SU-DHL-6 (cell line): ENCODE measurements around the gene LRRC19.

Experiments
- EZH2phosphoT487 ChIP-seq: fragments of 200-600 bp; sonication (generic), shearing (Covaris generic); conservative IDR thresholded peaks from 2 replicates; pipeline ENCODE4 v1.6.1; 2018; ENCODE audit warnings: mild to moderate bottlenecking, antibody characterized with exemption, low read length, moderate library complexity, mixed read lengths
- TF ChIP-seq, protein P1 (sequence below): fragments of 200-600 bp; sonication (generic); IDR thresholded peaks from one replicate; pipeline ENCODE4 v1.5.1; 2017; ENCODE audit warnings: antibody characterized with exemption, mild to moderate bottlenecking, low read length, moderate library complexity; ENCODE audit not compliant: insufficient read depth, poor library complexity, severe bottlenecking

DNA sequence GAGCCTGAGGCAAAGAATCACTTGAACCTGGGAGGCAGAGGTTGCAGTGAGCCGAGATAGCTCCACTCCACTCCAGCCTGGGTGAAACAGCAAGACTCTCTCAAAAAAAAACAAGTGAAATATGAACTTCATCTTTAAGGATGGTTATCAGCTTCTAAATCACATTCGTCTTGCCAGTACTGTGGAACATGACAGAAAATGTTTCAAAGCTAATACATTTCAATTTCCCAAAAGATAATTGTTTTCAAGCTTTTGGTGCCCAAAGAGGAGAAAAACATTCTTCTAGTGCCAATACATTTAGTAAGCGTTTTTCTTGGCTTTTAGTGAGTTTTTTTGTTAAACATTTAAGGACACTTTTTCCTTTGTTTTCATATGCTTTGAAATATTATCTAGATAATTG lies 53.7 kb downstream of the LRRC19 start:
- TF ChIP-seq, protein P1, sequence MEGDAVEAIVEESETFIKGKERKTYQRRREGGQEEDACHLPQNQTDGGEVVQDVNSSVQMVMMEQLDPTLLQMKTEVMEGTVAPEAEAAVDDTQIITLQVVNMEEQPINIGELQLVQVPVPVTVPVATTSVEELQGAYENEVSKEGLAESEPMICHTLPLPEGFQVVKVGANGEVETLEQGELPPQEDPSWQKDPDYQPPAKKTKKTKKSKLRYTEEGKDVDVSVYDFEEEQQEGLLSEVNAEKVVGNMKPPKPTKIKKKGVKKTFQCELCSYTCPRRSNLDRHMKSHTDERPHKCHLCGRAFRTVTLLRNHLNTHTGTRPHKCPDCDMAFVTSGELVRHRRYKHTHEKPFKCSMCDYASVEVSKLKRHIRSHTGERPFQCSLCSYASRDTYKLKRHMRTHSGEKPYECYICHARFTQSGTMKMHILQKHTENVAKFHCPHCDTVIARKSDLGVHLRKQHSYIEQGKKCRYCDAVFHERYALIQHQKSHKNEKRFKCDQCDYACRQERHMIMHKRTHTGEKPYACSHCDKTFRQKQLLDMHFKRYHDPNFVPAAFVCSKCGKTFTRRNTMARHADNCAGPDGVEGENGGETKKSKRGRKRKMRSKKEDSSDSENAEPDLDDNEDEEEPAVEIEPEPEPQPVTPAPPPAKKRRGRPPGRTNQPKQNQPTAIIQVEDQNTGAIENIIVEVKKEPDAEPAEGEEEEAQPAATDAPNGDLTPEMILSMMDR: no peak
- no peak for TF ChIP-seq EZH2phosphoT487
